IMR-90 (cell line): ENCODE measurements around the gene GAPDH. TPM values are rescaled to one million over a fixed set of nuclear protein-coding genes. Genes with fewer than 3 reads are reported as not detected.

Source experiments
- ATAC-seq: fragments of 200-7000 bp; cut with Tn5 transposase; 2 replicates; pipeline ENCODE4 v1.9.1; 2020; ENCODE audit warnings: low read depth, mild to moderate bottlenecking, moderate library complexity
- BruUV-seq: library from RNA; stranded (reverse); fragments of 400-500 nt; replicated peaks from 2 replicates; lab custom pipeline; 2021; lab: Mats Ljungman, UMichigan
- CTCF ChIA-PET: fragments of 300-600 bp; formaldehyde crosslinking; extraction: SDS; loops from one replicate; lab custom pipeline; 2021; ENCODE audit warnings: antibody characterized with exemption; lab: Yijun Ruan, JAX
- POLR2A ChIA-PET: fragments of 300-600 bp; sonication (Branson Sonifier 250); formaldehyde crosslinking; loops from one replicate; lab custom pipeline; 2022; ENCODE audit warnings: antibody characterized with exemption; ENCODE audit not compliant: unreplicated experiment; lab: Charles Lee
- DNase-seq: peaks from one replicate; pipeline ENCODE4 v3.0.0; 2013
- H2AFZ ChIP-seq: replicated peaks from 2 replicates; pipeline ENCODE3; 2013; ENCODE audit warnings: low read length, mild to moderate bottlenecking; ENCODE audit not compliant: poor library complexity
- H2AK5ac ChIP-seq: 2 replicates; pipeline ENCODE4 v1.6.1; 2013; ENCODE audit warnings: low read depth, low read length, inconsistent platforms
- H2AK9ac ChIP-seq: replicated peaks from 2 replicates; pipeline ENCODE3; 2013; ENCODE audit warnings: mild to moderate bottlenecking, low read depth, low read length, moderate library complexity; ENCODE audit not compliant: poor library complexity
- H2BK120ac ChIP-seq: 2 replicates; pipeline ENCODE4 v1.6.1; 2013; ENCODE audit warnings: low read depth, low read length, inconsistent platforms
- H2BK15ac ChIP-seq: 3 replicates; pipeline ENCODE4 v1.6.1; 2013; ENCODE audit warnings: low read depth, low read length, inconsistent platforms
- H2BK20ac ChIP-seq: 2 replicates; pipeline ENCODE4 v1.6.1; 2013; ENCODE audit warnings: low read depth, mild to moderate bottlenecking, inconsistent platforms, low read length, moderate library complexity
- H2BK5ac ChIP-seq: 2 replicates; pipeline ENCODE4 v1.6.1; 2013; ENCODE audit warnings: mild to moderate bottlenecking, low read depth, low read length, inconsistent platforms; ENCODE audit not compliant: poor library complexity, severe bottlenecking
- H3K14ac ChIP-seq: replicated peaks from 2 replicates; pipeline ENCODE4 v1.6.1; 2013; ENCODE audit warnings: low read depth, low read length, inconsistent platforms
- H3K18ac ChIP-seq: 2 replicates; pipeline ENCODE4 v1.6.1; 2013; ENCODE audit warnings: low read depth, low read length, control low read depth
- H3K23ac ChIP-seq: 2 replicates; pipeline ENCODE4 v1.6.1; 2013; ENCODE audit warnings: low read depth, low read length, inconsistent platforms
- H3K27ac ChIP-seq: 2 replicates; pipeline ENCODE4 v1.5.1; 2013; ENCODE audit warnings: mild to moderate bottlenecking, control low read depth, low read length; ENCODE audit not compliant: insufficient read depth
- H3K27me3 ChIP-seq: 2 replicates; pipeline ENCODE4 v1.6.1; 2013; ENCODE audit warnings: low read length; ENCODE audit not compliant: control insufficient read depth, insufficient read depth
- H3K36me3 ChIP-seq: 2 replicates; pipeline ENCODE4 v1.6.1; 2013; ENCODE audit warnings: low read length, mixed read lengths; ENCODE audit not compliant: control insufficient read depth, insufficient read depth
- H3K4ac ChIP-seq: 2 replicates; pipeline ENCODE4 v1.6.1; 2013; ENCODE audit warnings: low read depth, low read length, inconsistent platforms
- H3K4me1 ChIP-seq: 2 replicates; pipeline ENCODE4 v1.6.1; 2013; ENCODE audit warnings: low read length, mixed read lengths; ENCODE audit not compliant: control insufficient read depth, insufficient read depth
- H3K4me2 ChIP-seq: 2 replicates; pipeline ENCODE4 v1.6.1; 2013; ENCODE audit warnings: low read depth, mild to moderate bottlenecking, control low read depth, low read length, moderate library complexity
- H3K4me3 ChIP-seq: 2 replicates; pipeline ENCODE4 v1.5.1; 2013; ENCODE audit warnings: low read depth, mild to moderate bottlenecking, control low read depth, low read length, moderate library complexity; ENCODE audit not compliant: insufficient read depth
- H3K56ac ChIP-seq: 2 replicates; pipeline ENCODE4 v1.6.1; 2013; ENCODE audit warnings: low read length, inconsistent platforms; ENCODE audit not compliant: insufficient read depth; ENCODE audit errors: extremely low read depth
- H3K79me1 ChIP-seq, 2 experiments: 2 replicates each; pipeline ENCODE4 v1.6.1; 2013; ENCODE audit warnings: low read length in 2 of 2, inconsistent platforms in 1 of 2, low read depth in 1 of 2
- H3K9ac ChIP-seq: 2 replicates; pipeline ENCODE4 v1.6.1; 2013; ENCODE audit warnings: low read depth, low read length, control low read depth
- H3K9me1 ChIP-seq: 2 replicates; pipeline ENCODE4 v1.6.1; 2013; ENCODE audit warnings: low read length, inconsistent platforms; ENCODE audit not compliant: insufficient read depth
- H3K9me3 ChIP-seq: 2 replicates; pipeline ENCODE4 v1.6.1; 2013; ENCODE audit warnings: low read length; ENCODE audit not compliant: control insufficient read depth, insufficient read depth
- H4K20me1 ChIP-seq: 2 replicates; pipeline ENCODE4 v1.6.1; 2013; ENCODE audit warnings: low read length, inconsistent platforms; ENCODE audit not compliant: insufficient read depth
- H4K5ac ChIP-seq: 2 replicates; pipeline ENCODE4 v1.6.1; 2013; ENCODE audit warnings: mild to moderate bottlenecking, low read depth, low read length, control low read depth
- H4K8ac ChIP-seq, 2 experiments: 2 replicates each; pipeline ENCODE4 v1.6.1; 2013; ENCODE audit warnings: low read depth in 2 of 2, low read length in 2 of 2, control low read depth in 1 of 2, inconsistent platforms in 1 of 2
- H4K91ac ChIP-seq: 2 replicates; pipeline ENCODE4 v1.6.1; 2013; ENCODE audit warnings: low read depth, low read length, inconsistent platforms; ENCODE audit not compliant: insufficient read depth
- BHLHE40 ChIP-seq: fragments of 150-350 bp; IDR thresholded peaks from 2 replicates; pipeline ENCODE4 v1.6.1; 2016; ENCODE audit warnings: mild to moderate bottlenecking, low read depth, low read length
- CEBPB ChIP-seq: IDR thresholded peaks from 2 replicates; pipeline ENCODE4 v1.6.1; 2012; ENCODE audit warnings: low read depth, low read length, improper control_type of control experiment
- CHD1 ChIP-seq: IDR thresholded peaks from 2 replicates; pipeline ENCODE4 v1.6.1; 2012; ENCODE audit warnings: low read depth, low read length, improper control_type of control experiment
- CTCF ChIP-seq: conservative IDR thresholded peaks from 2 replicates; pipeline ENCODE4 v1.5.1; 2012; ENCODE audit warnings: mild to moderate bottlenecking, low read depth, low read length, improper control_type of control experiment
- FOS ChIP-seq: fragments of 150-350 bp; IDR thresholded peaks from 2 replicates; pipeline ENCODE4 v1.6.1; 2016; ENCODE audit warnings: low read depth, low read length
- MAFK ChIP-seq: IDR thresholded peaks from 2 replicates; pipeline ENCODE4 v1.6.1; 2012; ENCODE audit warnings: low read depth, low read length, improper control_type of control experiment
- MAZ ChIP-seq: IDR thresholded peaks from 2 replicates; pipeline ENCODE4 v1.6.1; 2012; ENCODE audit warnings: low read depth, mild to moderate bottlenecking, low read length, improper control_type of control experiment, moderate library complexity, borderline replicate concordance
- MXI1 ChIP-seq: IDR thresholded peaks from 2 replicates; pipeline ENCODE4 v1.6.1; 2012; ENCODE audit warnings: low read depth, mild to moderate bottlenecking, low read length, moderate library complexity, borderline replicate concordance
- NFE2L2 ChIP-seq: fragments of 150-350 bp; IDR thresholded peaks from 2 replicates; pipeline ENCODE4 v1.6.1; 2016; ENCODE audit warnings: low read depth, mild to moderate bottlenecking, low read length
- POLR2A ChIP-seq: IDR thresholded peaks from 2 replicates; pipeline ENCODE4 v1.6.1; 2012; ENCODE audit warnings: mild to moderate bottlenecking, low read depth, low read length
- RAD21 ChIP-seq: IDR thresholded peaks from 2 replicates; pipeline ENCODE4 v1.6.1; 2012; ENCODE audit warnings: low read length, improper control_type of control experiment
- RCOR1 ChIP-seq: IDR thresholded peaks from 2 replicates; pipeline ENCODE4 v1.6.1; 2012; ENCODE audit warnings: mild to moderate bottlenecking, low read length, improper control_type of control experiment; ENCODE audit not compliant: insufficient replicate concordance
- RFX5 ChIP-seq: IDR thresholded peaks from 2 replicates; pipeline ENCODE4 v1.8.0; 2012; ENCODE audit warnings: low read depth, mild to moderate bottlenecking, low read length, moderate library complexity
- SMC3 ChIP-seq: fragments of 150-350 bp; IDR thresholded peaks from 2 replicates; pipeline ENCODE4 v1.6.1; 2016; ENCODE audit warnings: low read depth, mild to moderate bottlenecking, antibody characterized with exemption, low read length, moderate library complexity
- WGBS, 2 experiments: methylation state at CpG; one replicate each; pipeline versions ENCODE4 v1.1.5 to v1.1.7; 2013; ENCODE audit warnings: missing lambda C conversion rate in 2 of 2; ENCODE audit not compliant: insufficient read length in 1 of 2; ENCODE audit errors: extremely low coverage in 2 of 2; 5-methylcytosine and 5-hydroxymethylcytosine counted together
- dilution Hi-C: fragments of 300-500 bp; cut with HindIII; formaldehyde crosslinking; loops from one replicate; pipeline ENCODE4 v1.14.3; 2018; ENCODE audit warnings: low sequenced_read_pairs; ENCODE audit not compliant: unreplicated experiment
- in situ Hi-C: fragments of 300-500 bp; cut with MboI; formaldehyde crosslinking; loops from 3 replicates; pipeline ENCODE4 v1.14.3; 2019; ENCODE audit warnings: low sequenced_read_pairs, inconsistent platforms, mixed read lengths
- intact Hi-C: fragments of 100-400 bp; cut with micrococcal nuclease; formaldehyde crosslinking; loops from 2 replicates; pipeline ENCODE4 v1.10.0; 2022
- polyA plus RNA-seq, 3 experiments: library from polyadenylated mRNA; depleted of rRNA; stranded (reverse); fragments of >200 nt; gene quantifications; 2 replicates each; pipeline ENCODE4 v1.2.3, GENCODE V29; 2012; ENCODE audit warnings: low replicate concordance in 1 of 3
- total RNA-seq: library from RNA; depleted of rRNA; stranded (reverse); fragments of >200 nt; gene quantifications from 2 replicates; pipeline ENCODE4 v1.2.3, GENCODE V29; 2012
- TF ChIP-seq, protein P1 (sequence below): fragments of 150-350 bp; IDR thresholded peaks from 2 replicates; pipeline ENCODE4 v1.6.1; 2016; ENCODE audit warnings: low read depth, mild to moderate bottlenecking, low read length, moderate library complexity, borderline replicate concordance
- TF ChIP-seq, protein P2 (sequence below): fragments of 150-350 bp; IDR thresholded peaks from 2 replicates; pipeline ENCODE4 v1.6.1; 2017; ENCODE audit warnings: mild to moderate bottlenecking, antibody characterized with exemption, low read length, low read depth

GAPDH gene
- total and polyA plus RNA-seq, 2 of the 4 experiments (the other 2 are of a cell fraction): 12,939 to 21,893 TPM

- peak overlapping the region; percentile 85 for H2AK9ac ChIP-seq
- H4K5ac ChIP-seq: no peak overlapping the region
- no peak for TF ChIP-seq POLR2A
- TF ChIP-seq SMC3: no peak
- TF ChIP-seq FOS: no peak
- TF ChIP-seq, protein P1, sequence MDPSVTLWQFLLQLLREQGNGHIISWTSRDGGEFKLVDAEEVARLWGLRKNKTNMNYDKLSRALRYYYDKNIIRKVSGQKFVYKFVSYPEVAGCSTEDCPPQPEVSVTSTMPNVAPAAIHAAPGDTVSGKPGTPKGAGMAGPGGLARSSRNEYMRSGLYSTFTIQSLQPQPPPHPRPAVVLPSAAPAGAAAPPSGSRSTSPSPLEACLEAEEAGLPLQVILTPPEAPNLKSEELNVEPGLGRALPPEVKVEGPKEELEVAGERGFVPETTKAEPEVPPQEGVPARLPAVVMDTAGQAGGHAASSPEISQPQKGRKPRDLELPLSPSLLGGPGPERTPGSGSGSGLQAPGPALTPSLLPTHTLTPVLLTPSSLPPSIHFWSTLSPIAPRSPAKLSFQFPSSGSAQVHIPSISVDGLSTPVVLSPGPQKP: no peak
- TF ChIP-seq, protein P2, sequence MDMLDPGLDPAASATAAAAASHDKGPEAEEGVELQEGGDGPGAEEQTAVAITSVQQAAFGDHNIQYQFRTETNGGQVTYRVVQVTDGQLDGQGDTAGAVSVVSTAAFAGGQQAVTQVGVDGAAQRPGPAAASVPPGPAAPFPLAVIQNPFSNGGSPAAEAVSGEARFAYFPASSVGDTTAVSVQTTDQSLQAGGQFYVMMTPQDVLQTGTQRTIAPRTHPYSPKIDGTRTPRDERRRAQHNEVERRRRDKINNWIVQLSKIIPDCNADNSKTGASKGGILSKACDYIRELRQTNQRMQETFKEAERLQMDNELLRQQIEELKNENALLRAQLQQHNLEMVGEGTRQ: no peak
- TF ChIP-seq RCOR1: no peak
- TF ChIP-seq RFX5: no peak
- no peak for TF ChIP-seq CTCF
- TF ChIP-seq CEBPB: no peak
- TF ChIP-seq MAFK: no peak
- no peak for TF ChIP-seq CHD1
- TF ChIP-seq MXI1: no peak
- no peak for TF ChIP-seq RAD21
- no peak for TF ChIP-seq NFE2L2
- no peak for TF ChIP-seq MAZ
- TF ChIP-seq BHLHE40: no peak
- H3K9me1 ChIP-seq: peaks cover 4% of the 10 kb centered on the region; the same call in 1 of the 2 replicates
- DNase-seq (no peak), ATAC-seq (no peak)
- no peak overlapping the region; the same call in 1 of the 2 replicates for H3K23ac ChIP-seq
- no peak overlapping the region for H3K27ac ChIP-seq
- no peak overlapping the region for H2AK5ac ChIP-seq
- no peak overlapping the region for H3K14ac ChIP-seq
- no peak overlapping the region for H3K4me2 ChIP-seq
- peaks cover 5% of the 10 kb centered on the region for H4K20me1 ChIP-seq
- no peak overlapping the region for H3K9ac ChIP-seq
- CTCF ChIA-PET: no interaction called here
- H3K4ac ChIP-seq: no peak overlapping the region
- POLR2A ChIA-PET: no interaction called here
- H3K9me3 ChIP-seq: no peaks in the 10 kb centered on the region
- H2AFZ ChIP-seq: no peak overlapping the region
- no peak overlapping the region for H4K91ac ChIP-seq
- no peak overlapping the region for H3K18ac ChIP-seq
- no peak overlapping the region for H4K8ac ChIP-seq
- H3K4me1 ChIP-seq: no peaks in the 10 kb centered on the region
- in situ Hi-C loops (no loop called here), dilution Hi-C loops (no loop called here), intact Hi-C loops (no loop called here)
- BruUV-seq: no TSS peak
- H3K56ac ChIP-seq: no peak overlapping the region
- no peak overlapping the region for H3K4me3 ChIP-seq
- H2BK120ac ChIP-seq: no peak overlapping the region
- WGBS, 2 experiments: 70% methylated on average over 2 of the region's 12 CpGs; no CpG with 5 or more reads in 1 of the 2 experiments
- H3K79me1 ChIP-seq: peaks cover 22 to 51% of the 10 kb centered on the region in 2 experiments
- H2BK15ac ChIP-seq: no peak overlapping the region
- H3K36me3 ChIP-seq: peaks cover 39% of the 10 kb centered on the region
- no peaks in the 10 kb centered on the region for H3K27me3 ChIP-seq
- no peak overlapping the region for H2BK20ac ChIP-seq
- H2BK5ac ChIP-seq: no peak overlapping the region
These were observed 35.0 kb downstream of the GAPDH start for GRCh38 chr12:6569312-6569711.
